GM19351 (cell line): Measurements from ENCODE around the gene TMEM185B.
"Not testable (repeated sequence)": the region's sequence is repeated elsewhere in the genome, so short reads cannot be mapped to it uniquely, and the experiment has no call there.

ENCODE experiments used
- ATAC-seq: cut with Tn5 transposase; IDR thresholded peaks from one replicate; pipeline ENCODE4 v1.9.1; 2021; ENCODE audit warnings: mild to moderate bottlenecking, moderate library complexity; ENCODE audit not compliant: unreplicated experiment

TMEM185B gene

DNA sequence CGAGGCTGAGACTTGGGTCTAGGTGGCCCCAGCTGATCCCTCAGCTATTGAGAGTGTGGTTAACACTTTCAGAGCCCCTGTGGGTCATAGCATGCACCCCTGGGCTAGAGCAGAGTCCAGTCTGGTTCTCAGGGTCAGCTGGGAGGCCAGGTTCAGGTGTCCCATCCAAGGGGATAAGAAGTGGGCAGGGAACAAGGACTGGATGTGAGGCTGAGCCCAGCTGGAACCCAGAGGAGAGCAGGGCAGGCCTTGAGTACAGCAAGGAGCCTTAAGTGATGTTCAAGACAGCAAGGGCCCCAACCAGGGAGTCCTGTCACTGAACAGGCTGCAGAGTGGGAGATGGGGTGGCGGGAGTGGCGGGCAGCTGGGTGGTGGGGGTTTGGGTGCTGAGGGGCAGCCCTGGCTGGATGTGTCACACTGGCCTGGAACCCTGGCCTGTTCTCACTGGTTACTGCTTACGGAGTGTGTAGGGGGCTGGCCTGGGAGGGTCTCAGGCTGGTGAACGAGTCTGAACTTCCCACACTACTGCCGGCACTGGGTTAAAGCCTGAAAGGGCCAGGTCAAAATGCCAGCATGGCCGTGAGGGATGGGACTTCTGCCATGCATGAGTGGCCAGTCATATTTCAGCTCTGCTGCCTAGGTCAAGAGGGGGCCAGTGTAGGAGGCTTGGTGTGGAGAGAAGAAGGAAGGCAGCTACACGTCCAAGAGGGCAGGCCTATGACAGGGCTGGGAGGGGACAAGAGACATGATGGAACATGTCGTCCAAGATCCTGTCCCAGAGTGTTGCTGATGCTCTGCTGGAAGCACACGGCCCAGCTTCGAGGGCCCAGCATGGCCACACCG, 13.6 kb downstream of the TMEM185B start:
- no peak for ATAC-seq

DNA sequence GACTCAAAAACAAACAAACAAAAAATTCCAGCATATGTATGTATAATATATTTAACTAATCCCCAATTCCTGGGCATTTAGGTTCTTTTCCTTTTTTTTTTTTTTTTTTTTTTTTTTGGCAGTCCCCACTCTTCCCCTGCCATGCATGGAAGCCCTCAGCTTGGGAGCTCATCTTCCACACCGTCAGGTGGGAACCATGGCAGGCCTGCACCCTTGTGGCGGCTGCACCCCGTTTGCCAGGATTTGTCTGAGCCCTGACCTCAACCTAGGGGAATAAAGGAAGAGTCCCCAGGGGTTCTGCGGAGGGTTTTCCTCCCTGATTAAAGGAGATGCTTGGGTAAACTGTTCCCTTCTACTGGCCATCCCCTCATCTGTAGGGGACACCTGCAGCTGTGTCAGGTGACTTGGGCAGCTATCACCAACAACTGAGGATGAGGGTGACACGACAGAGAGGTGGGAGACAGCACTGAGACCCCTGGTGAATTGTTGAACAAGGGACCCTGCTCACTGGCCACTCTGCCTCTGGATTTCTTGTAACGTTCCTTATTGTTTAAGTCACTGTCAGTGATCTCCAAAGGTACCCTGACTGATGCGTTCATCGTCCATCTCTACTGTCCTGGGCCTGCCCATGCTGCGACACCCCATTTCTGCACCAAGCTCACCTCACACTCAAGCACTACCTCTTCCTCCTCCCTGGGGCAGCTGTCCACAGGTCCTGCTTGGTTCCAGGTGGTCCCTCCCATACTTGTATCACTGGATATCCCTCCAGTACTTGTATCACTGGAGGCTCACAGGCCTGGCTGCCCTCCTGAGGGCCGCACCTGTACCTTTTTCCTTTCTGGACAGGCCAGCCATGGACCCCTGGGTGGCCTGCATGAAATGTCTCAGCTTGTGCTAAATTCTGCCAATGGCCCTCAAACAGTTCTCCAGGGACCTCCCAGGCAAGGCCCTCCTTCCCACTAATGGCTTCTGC, 14.5 kb downstream of the TMEM185B start:
- no peak for ATAC-seq

- peak; percentile 67 for ATAC-seq
Measured at GRCh38 chr2:120206022-120206581, 17.1 kb downstream of the TMEM185B start.

DNA sequence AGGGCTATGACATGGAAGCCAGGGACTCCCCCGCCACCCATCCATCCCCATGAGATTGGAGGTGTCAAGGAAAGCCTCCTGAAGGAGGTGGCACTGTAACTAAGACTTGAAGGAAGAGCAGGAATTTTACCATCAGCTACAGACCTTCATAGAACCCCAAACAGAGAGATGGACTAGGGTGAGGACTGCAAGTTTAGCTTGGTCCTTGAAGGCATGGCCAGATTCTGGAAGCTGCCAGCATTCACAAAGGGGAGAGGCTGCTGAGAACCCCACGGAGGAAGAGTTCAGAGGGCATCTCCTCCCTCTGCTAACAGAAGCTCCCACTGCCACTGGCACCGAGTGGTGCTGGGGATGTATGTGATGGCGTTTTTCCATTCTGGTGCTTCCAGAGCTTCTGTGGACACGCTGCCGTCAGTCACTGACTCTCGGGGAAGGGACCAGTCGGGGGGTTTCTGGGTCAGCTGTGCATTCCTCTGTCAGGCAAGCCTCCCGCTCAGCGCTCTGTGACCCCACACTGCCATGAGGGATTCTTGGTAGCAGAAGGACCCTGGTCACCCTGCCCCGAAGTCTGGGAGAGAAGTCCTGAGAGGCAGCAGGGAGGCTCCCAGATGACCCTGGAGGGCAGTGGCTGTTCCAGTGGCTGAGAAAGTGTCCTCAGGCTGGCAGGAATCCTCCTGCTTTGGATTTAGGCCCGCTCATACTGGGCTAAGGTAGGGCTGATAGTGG, 18.1 kb downstream of the TMEM185B start:
- ATAC-seq: no peak

- no peak for ATAC-seq
Measured at GRCh38 chr2:120204417-120204816, 18.8 kb downstream of the TMEM185B start.

DNA sequence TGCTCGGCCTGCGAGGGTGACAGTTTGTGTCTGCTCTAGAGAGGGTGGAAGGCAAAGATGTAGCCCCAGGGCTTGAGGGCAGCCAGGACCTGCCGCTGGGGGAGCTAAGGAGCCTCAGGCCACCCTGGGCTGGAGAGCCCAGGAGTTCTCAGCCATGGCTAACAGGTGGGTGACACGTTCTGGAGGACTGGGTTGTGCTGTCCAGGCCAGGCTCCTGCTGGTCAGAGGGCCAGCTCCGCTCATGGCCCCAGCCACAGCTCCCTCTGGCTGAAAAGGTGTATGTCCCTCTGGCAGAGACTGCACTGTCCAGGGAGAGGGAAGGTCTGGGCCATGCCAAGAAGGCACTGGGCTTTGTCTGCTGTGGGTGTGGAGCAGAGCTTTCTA, 19.2 kb downstream of the TMEM185B start:
- no peak for ATAC-seq

GRCh38 chr2:120203251-120204021, 19.8 kb downstream of the TMEM185B start:
- ATAC-seq: no peak

DNA sequence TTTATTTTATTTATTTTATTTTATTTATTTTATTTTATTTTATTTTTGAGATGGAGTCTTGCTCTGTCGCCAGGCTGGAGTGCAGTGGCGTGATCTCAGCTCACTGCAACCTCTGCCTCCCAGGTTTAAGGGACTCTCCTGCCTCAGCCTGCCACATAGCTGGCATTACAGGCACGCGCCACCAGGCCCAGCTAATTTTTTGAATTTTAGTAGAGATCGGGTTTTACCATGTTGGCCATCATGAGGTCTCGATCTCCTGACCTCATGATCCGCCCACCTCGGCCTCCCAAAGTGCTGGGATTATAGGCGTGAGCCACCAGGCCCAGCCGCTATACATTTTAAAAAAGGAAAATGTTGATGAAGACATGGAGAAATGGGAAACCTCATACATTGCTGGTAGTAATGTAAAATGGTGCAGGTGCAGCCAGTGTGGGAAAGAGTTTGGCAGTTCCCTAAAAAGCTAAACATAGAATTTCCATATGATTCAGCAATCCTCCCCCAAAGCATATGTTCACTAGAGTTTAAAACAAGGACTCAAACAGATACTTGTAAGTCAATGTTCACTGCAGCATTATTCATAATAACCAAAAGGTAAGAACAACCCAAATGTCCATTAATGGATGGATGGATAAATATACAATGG, 23.3 kb downstream of the TMEM185B start:
- ATAC-seq: not testable (repeated sequence)

- no peak for ATAC-seq
Measured at GRCh38 chr2:120195553-120195952, 27.6 kb downstream of the TMEM185B start.

DNA sequence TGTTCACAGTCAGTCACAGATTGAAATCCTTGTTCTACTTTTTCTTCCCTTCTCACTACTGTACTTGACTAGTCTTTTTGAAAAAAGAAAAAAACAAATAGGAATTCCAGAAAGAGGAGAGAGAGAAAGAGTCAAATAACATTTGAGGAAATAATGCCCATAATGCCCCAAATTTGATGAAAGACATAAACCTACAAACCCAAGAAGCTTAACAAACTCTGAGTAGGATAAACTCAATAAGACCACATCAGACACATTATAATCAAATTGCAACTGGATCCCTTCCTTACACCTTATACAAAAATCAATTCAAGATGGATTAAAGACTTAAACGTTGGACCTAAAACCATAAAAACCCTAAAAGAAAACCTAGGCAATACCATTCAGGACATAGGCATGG, 30.9 kb downstream of the TMEM185B start:
- ATAC-seq: no peak

- no peak for ATAC-seq
Measured at GRCh38 chr2:120189189-120189588, 34.0 kb downstream of the TMEM185B start.

DNA sequence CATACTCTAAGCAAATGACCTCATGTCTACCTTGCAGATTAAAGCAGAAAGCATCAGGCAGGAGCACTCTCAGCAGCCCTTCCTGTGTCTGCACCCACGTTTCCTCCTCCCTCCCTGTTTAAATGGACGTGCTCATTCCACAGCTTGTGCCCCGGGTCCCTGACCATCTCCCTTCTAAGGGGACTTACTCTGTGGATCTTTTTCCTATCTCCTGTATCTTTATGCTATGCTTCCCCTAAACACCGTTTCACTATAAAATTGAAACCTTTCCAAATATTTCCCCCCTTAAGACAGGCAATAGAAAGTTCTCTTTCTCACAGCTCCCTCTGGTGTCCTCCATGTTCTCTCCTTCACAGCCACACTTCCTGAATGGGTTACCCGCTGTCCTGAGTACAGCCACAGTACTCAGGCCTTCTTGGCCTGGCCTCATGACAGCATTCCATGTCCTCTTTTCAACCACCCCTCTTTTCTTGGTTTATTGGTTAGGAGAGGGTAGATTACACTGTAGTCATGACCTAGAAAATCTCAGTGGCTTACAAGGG, 41.1 kb downstream of the TMEM185B start:
- ATAC-seq: no peak

- ATAC-seq: no peak
Measured at GRCh38 chr2:120180066-120180465, 43.1 kb downstream of the TMEM185B start.

GRCh38 chr2:120179396-120179795, 43.8 kb downstream of the TMEM185B start:
- no peak for ATAC-seq

DNA sequence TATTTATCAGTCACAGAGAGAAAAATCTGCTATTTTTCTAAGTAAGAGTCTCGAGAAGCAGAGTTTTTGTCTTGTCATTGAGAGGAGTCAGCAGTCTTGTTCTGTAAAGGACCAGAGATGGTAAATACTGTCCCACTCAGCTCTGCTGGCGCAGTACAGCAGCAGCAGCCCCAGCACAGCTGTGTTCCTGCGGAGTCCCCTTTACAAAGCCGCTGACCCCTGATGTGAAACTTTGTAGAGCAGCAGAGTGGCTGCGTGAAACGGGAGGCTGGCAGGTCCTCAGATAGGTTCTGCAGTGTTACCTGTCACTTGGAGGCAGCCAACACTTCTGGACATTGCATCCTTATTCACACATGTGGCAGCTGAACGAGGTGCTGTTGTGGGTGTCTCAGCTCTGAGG, 45.2 kb downstream of the TMEM185B start:
- no peak for ATAC-seq

- ATAC-seq: peak; percentile 95
Measured at GRCh38 chr2:120177001-120177621, 46.1 kb downstream of the TMEM185B start.

GRCh38 chr2:120176526-120176925, 46.7 kb downstream of the TMEM185B start:
- ATAC-seq: no peak

DNA sequence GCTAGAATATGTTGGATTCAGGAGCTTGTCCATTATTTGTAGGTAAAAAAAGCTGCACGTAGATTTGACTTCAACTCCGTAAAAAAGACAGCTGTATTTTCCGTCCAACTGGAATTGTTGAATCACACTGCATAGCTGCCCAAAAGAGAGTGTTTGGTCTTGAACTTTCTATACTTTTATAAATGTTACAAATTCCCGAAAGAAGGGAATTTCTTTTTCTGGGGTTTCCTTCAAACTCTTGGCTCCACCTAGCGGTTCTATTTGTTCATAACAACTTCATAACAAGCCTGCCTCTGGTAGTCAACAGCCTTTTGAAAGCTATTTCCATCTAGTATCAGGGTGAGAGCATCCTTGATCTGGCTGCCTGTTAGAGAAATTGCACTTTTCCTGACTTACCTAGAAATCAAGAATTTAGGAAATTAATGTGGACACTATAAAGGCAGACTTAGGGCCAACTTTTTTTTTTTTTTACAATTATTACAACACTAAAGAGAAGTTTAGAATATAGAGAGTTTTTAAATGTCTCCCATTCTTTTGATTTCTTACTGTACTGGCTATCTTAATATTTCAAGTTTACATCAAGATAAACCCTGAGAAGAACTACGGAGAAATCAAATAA, 48.1 kb downstream of the TMEM185B start:
- no peak for ATAC-seq
